OCI-LY3 (cell line): ENCODE data around the gene POP4.

ENCODE experiments used
- EZH2phosphoT487 ChIP-seq: fragments of 200-600 bp; shearing (Covaris generic); IDR thresholded peaks from 2 replicates; pipeline ENCODE4 v1.6.1; 2018; ENCODE audit warnings: antibody characterized with exemption, mixed run types, low read depth
- TF ChIP-seq, protein P1 (sequence below): fragments of 200-600, 300-600 bp; sonication (generic); IDR thresholded peaks from 2 replicates; pipeline ENCODE4 v1.5.1; 2014; ENCODE audit warnings: antibody characterized with exemption, low read length, low read depth

GRCh38 chr19:29612801-29613595 is 6.9 kb downstream of the POP4 start:
- TF ChIP-seq, protein P1, sequence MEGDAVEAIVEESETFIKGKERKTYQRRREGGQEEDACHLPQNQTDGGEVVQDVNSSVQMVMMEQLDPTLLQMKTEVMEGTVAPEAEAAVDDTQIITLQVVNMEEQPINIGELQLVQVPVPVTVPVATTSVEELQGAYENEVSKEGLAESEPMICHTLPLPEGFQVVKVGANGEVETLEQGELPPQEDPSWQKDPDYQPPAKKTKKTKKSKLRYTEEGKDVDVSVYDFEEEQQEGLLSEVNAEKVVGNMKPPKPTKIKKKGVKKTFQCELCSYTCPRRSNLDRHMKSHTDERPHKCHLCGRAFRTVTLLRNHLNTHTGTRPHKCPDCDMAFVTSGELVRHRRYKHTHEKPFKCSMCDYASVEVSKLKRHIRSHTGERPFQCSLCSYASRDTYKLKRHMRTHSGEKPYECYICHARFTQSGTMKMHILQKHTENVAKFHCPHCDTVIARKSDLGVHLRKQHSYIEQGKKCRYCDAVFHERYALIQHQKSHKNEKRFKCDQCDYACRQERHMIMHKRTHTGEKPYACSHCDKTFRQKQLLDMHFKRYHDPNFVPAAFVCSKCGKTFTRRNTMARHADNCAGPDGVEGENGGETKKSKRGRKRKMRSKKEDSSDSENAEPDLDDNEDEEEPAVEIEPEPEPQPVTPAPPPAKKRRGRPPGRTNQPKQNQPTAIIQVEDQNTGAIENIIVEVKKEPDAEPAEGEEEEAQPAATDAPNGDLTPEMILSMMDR, result no peak
- TF ChIP-seq EZH2phosphoT487, result no peak
